A673 (cell line): ENCODE data around the gene EIF3K. TPM values are rescaled to one million over a fixed set of nuclear protein-coding genes. Genes with fewer than 3 reads are reported as not detected.

Experiments
- BruUV-seq: library from RNA; stranded (reverse); fragments of 400-500 nt; replicated peaks from 2 replicates; lab custom pipeline; 2021; lab: Mats Ljungman, UMichigan
- CTCF ChIA-PET: fragments of 300-600 bp; sonication (Branson Sonifier 250); formaldehyde crosslinking; loops from one replicate; lab custom pipeline; 2022; ENCODE audit warnings: antibody characterized with exemption; lab: Charles Lee
- POLR2A ChIA-PET: fragments of 300-600 bp; sonication (Branson Sonifier 250); formaldehyde crosslinking; loops from one replicate; lab custom pipeline; 2022; ENCODE audit warnings: antibody characterized with exemption; ENCODE audit not compliant: low non-redundant PET; lab: Charles Lee
- DNase-seq: peaks from one replicate; pipeline ENCODE4 v3.0.0-alpha.2; 2015; ENCODE audit warnings: low spot score
- H3K27ac ChIP-seq: fragments of 200-600 bp; sonication (generic); 2 replicates; pipeline ENCODE4 v1.5.1; 2016; ENCODE audit warnings: mixed run types, low read depth, mild to moderate bottlenecking, mixed read lengths, antibody characterized with exemption, low read length; ENCODE audit not compliant: poor library complexity, severe bottlenecking
- H3K27me3 ChIP-seq: fragments of 200-600 bp; sonication (generic); replicated peaks from 2 replicates; pipeline ENCODE4 v1.6.1; 2017; ENCODE audit warnings: mixed run types, low read depth, mild to moderate bottlenecking, mixed read lengths, antibody characterized with exemption, low read length; ENCODE audit not compliant: insufficient read depth, poor library complexity
- H3K36me3 ChIP-seq: fragments of 200-600 bp; sonication (generic); 2 replicates; pipeline ENCODE4 v1.6.1; 2016; ENCODE audit warnings: mixed run types, mild to moderate bottlenecking, mixed read lengths, antibody characterized with exemption, low read length; ENCODE audit not compliant: insufficient read depth, poor library complexity, severe bottlenecking
- H3K4me1 ChIP-seq: fragments of 200-600 bp; sonication (generic); 2 replicates; pipeline ENCODE4 v1.6.1; 2017; ENCODE audit warnings: mixed run types, mild to moderate bottlenecking, mixed read lengths, antibody characterized with exemption, low read length; ENCODE audit not compliant: insufficient read depth, poor library complexity, severe bottlenecking
- H3K4me3 ChIP-seq: fragments of 200-600 bp; sonication (generic); 2 replicates; pipeline ENCODE4 v1.5.1; 2016; ENCODE audit warnings: low read depth, mixed run types, mild to moderate bottlenecking, mixed read lengths, low read length; ENCODE audit not compliant: poor library complexity, severe bottlenecking
- H3K9me3 ChIP-seq: fragments of 200-600 bp; sonication (generic); 2 replicates; pipeline ENCODE4 v1.6.1; 2016; ENCODE audit warnings: mixed run types, low read depth, mild to moderate bottlenecking, mixed read lengths, antibody characterized with exemption, low read length; ENCODE audit not compliant: poor library complexity, severe bottlenecking
- EZH2 ChIP-seq: fragments of 200-600 bp; sonication (generic); IDR thresholded peaks from 2 replicates; pipeline ENCODE4 v1.6.1; 2017; ENCODE audit warnings: borderline replicate concordance, low read depth, mild to moderate bottlenecking, mixed read lengths, antibody characterized with exemption, low read length; ENCODE audit not compliant: poor library complexity, severe bottlenecking
- intact Hi-C: fragments of 100-400 bp; cut with micrococcal nuclease; formaldehyde crosslinking; loops from one replicate; pipeline ENCODE4 v1.10.0; 2022; ENCODE audit not compliant: unreplicated experiment
- total RNA-seq: library from RNA; stranded (reverse); gene quantifications from 2 replicates; pipeline ENCODE4 v1.2.3, GENCODE V29; 2021
- TF ChIP-seq, protein P1 (sequence below): fragments of 300-800, 200-600 bp; sonication (generic); conservative IDR thresholded peaks from 2 replicates; pipeline ENCODE4 v1.5.1; 2017; ENCODE audit warnings: low read depth, mild to moderate bottlenecking, antibody characterized with exemption, low read length, moderate library complexity, mixed read lengths

EIF3K gene
- total RNA-seq, 1 experiment from 2014 or later = 316 TPM

DNA sequence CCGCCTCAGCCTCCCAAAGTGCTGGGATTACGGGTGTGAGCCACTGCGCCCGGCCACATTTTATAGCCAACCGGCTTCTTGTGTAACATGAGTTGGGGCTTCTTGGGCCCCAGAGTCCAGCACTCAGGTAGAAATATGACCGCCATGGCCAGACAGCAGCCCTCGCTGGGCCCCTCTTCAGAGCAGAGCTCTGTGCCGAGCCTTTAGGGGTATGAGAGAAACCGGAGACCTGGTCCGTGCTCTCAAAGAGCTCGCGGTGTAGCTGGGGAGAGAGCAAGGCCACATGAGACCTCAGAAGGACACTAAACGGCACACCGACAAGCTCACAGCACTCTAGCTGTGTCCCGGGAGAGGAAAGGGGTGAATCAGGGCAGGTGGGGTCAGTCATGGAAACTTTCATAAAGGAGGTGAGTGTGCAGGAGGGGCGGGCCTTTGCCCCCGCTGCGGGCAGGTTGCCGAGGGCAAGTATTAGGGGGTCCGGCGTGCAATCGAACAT lies 44.2 kb downstream of the EIF3K start:
- Histone ChIP-seq H3K4me3 (no peak overlapping the region), H3K27ac (peak overlapping the region; percentile 60), H3K36me3 (no peaks in the 10 kb centered on the region), H3K4me1 (peaks cover 74% of the 10 kb centered on the region), H3K9me3 (no peaks in the 10 kb centered on the region), H3K27me3 (no peaks in the 10 kb centered on the region)
- POLR2A ChIA-PET = no interaction called here
- no peak for DNase-seq
- intact Hi-C loops = no loop called here
- CTCF ChIA-PET = no interaction called here
- TF ChIP-seq, protein P1, sequence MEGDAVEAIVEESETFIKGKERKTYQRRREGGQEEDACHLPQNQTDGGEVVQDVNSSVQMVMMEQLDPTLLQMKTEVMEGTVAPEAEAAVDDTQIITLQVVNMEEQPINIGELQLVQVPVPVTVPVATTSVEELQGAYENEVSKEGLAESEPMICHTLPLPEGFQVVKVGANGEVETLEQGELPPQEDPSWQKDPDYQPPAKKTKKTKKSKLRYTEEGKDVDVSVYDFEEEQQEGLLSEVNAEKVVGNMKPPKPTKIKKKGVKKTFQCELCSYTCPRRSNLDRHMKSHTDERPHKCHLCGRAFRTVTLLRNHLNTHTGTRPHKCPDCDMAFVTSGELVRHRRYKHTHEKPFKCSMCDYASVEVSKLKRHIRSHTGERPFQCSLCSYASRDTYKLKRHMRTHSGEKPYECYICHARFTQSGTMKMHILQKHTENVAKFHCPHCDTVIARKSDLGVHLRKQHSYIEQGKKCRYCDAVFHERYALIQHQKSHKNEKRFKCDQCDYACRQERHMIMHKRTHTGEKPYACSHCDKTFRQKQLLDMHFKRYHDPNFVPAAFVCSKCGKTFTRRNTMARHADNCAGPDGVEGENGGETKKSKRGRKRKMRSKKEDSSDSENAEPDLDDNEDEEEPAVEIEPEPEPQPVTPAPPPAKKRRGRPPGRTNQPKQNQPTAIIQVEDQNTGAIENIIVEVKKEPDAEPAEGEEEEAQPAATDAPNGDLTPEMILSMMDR = no peak
- no TSS peak for BruUV-seq

DNA sequence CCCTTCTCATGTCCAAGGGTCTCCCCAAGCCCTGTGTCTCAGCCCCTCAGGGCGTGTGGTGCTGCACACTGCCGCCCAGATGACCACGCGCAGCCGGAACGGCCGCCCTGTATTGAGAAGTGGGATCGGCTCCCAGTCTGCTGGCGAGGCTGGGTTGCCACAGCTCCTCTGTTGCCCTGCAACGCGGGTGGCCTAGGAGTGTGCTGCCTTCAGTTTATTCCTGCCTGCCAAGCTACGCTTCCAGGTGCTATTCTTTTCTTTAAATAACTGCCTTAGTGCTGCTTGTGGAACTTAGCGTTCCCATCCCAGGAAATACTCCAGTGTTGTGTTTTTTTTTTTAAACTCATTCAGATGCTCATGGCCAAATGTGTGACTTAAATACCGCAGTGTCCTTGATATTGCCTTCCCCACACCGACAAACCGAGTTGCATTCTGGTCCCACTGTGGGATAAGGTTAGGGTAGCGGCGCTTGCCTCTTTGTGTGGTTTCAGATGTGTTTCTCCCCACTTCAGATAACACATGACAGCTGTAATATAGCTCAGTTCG lies 45.0 kb downstream of the EIF3K start:
- CTCF ChIA-PET = no interaction called here
- H3K36me3 ChIP-seq = no peaks in the 10 kb centered on the region
- intact Hi-C loops = no loop called here

DNA sequence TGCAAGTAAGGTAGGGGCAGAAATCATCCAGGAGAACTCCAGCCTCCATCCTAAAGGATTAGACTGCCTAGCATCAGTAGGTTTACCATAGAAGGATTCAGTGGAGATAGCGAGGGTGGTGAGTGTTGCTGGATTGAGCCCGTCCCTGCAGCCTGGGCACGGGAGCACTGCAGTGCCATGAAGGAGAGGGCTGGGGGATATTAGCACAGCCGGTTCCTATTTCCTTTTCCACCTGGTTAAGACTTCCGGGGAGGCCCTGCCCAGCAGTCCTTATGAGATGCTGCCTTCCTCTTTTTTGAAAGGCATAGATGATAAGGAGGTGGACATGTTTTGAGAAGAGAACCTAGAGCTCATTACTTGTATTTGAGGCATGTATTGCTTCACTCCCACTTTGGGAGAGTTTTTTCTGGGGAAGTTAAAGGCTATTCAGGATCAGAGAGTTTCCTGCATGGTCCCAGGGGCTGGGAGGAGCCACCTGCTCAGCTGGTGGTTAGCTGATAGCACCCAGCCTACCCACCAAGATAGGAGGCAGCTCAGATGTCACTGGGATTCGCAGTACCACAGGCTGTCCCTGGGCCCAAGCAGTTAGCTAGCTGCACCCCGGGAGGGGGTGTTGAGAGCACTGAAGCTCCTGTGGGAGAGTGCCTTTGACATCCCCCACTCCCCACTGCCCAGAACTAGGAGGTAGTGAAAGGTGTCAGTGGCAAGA lies 45.7 kb downstream of the EIF3K start:
- TF ChIP-seq EZH2 = no peak
- TF ChIP-seq, protein P1 = no peak
- Histone ChIP-seq H3K27ac (peak overlapping the region; percentile 88), H3K4me3 (no peak overlapping the region), H3K27me3 (no peaks in the 10 kb centered on the region), H3K9me3 (no peaks in the 10 kb centered on the region), H3K4me1 (peaks cover 67% of the 10 kb centered on the region), H3K36me3 (no peaks in the 10 kb centered on the region)
- no TSS peak for BruUV-seq
- POLR2A ChIA-PET = no interaction called here
- no peak for DNase-seq
- CTCF ChIA-PET = interaction anchor here (0.5 kb wide), 1 partner anchor 439 kb away, joined by 3 read pairs; no protein-coding TSS in a partner anchor
- intact Hi-C loops = no loop called here

More for the DNA sequence above, 45.0 kb downstream of the EIF3K start:
- POLR2A ChIA-PET = no interaction called here
- BruUV-seq = no TSS peak
- TF ChIP-seq EZH2 = no peak
- TF ChIP-seq, protein P1 = no peak
- H3K27ac ChIP-seq = peak overlapping the region; percentile 88
- no peak for DNase-seq
- peaks cover 69% of the 10 kb centered on the region for H3K4me1 ChIP-seq
- H3K9me3 ChIP-seq = no peaks in the 10 kb centered on the region
- H3K4me3 ChIP-seq = no peak overlapping the region
- no peaks in the 10 kb centered on the region for H3K27me3 ChIP-seq
